GM21723 (cell line): ENCODE data around the gene MEIS3.
"Not testable (repeated sequence)": the region's sequence is repeated elsewhere in the genome, so short reads cannot be mapped to it uniquely, and the experiment has no call there.

ENCODE experiments used
- ATAC-seq: cut with Tn5 transposase; IDR thresholded peaks from one replicate; pipeline ENCODE4 v1.9.1; 2021; ENCODE audit warnings: mild to moderate bottlenecking, moderate library complexity; ENCODE audit not compliant: unreplicated experiment

MEIS3 gene

GRCh38 chr19:47417107-47417745, 2.1 kb downstream of the MEIS3 start:
- ATAC-seq, result no peak

DNA sequence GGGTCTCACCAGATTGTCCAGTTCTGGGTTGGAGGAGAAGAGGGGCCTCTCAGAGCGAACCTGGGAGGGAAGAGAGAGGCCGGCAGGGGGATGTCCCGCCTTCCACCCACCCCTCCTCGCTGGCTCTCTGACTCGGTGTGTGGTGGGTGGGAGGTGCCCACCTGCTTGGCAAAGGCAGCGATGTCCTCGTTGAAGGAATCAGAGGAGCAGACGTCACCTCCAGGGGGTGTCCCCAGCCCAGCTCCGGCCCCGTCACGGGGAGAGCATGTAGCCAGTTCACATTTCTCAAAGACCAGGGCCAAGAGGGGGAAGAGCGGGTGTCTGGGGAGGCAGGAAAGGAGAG, 2.7 kb downstream of the MEIS3 start:
- ATAC-seq, result no peak

DNA sequence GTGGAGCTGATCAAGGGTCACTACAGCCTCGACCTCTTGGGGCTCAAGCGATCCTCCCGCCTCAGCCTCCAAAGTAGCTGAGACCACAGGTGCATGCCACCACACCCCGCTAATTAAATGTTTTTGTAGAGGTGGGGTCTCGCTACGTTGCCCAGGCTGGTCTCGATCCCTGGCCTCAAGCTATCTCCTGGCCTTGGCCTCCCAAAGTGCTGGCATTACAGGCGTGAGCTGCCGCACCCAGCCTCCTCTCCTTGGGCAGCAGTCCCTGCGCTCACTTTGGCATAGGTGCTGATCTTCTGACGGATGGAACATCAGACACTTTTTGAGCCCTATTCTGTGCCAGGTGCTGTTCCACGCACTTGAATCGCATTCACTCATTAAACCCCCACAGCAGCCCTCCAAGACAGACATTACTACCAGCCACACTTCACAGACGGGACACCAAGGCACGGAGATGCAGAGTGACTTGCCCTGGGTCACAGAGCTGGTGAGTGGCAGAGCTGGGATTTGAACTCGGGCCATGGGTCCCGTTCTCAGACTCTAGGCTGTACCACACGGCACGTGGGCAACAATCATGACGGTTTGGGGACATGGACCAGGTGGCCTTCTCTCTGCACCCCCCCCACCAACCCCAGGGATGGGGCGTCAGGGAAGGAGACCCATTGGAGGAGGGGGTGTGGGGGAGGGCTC, 3.2 kb downstream of the MEIS3 start:
- ATAC-seq, result no peak

DNA sequence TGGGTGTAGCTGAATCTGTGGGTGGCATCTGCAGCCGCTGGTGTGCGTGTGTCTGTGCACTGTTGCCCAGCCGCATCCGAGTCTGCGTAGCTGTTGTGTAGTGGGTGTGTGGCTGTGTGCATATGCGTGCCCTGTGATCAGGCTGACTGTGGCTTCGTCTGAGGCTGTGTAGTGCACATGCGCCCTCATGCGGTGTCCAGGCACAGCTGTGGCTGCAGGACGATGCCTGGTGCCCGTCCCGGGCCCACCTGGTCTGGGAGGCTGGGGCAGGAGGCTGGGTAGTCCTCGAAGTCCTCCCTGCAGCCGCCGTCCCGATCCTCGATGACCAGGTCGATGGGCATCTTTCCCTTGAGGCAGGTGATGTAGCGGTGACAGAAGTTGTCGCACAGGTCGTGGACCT, 4.9 kb downstream of the MEIS3 start:
- ATAC-seq, result no peak

DNA sequence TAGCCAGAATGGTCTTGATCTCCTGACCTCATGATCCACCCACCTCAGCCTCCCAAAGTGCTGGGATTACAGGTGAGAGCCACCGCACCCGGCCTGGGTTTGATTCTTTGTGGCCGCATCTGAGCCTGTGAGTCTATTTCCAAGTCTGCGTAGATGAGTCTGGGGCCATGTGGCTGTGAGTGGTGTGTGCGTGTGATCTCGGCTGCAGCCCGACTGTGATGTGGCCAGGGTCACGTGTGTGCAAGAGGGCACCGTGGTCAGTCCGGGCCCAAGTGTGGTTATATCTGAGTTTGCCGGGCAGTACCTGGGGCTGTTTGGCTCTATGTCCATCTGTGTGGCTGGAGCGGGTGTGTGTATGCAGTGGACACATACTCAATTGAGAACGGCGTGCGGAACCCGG, 5.4 kb downstream of the MEIS3 start:
- no peak for ATAC-seq

DNA sequence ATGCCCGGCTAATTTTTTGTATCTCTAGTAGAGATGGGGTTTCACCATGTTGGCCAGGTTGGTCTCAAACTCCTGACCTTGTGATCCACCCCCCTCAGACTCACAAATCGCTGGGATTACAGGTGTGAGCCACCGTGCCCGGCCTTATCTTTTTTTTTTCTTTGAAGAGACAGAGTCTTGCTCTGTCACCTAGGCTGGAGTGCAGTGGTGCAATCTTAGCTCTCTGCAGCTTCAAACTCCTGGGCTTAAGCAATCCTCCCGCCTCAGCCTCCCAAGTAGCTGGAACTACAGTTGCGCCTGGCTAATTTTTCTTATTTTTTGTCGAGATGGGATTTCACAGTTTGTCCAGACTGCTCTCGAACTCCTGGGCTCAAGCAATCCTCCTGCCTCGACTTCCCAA, 7.6 kb downstream of the MEIS3 start:
- ATAC-seq, result not testable (repeated sequence)

GRCh38 chr19:47411101-47411500, 8.2 kb downstream of the MEIS3 start:
- no peak for ATAC-seq

DNA sequence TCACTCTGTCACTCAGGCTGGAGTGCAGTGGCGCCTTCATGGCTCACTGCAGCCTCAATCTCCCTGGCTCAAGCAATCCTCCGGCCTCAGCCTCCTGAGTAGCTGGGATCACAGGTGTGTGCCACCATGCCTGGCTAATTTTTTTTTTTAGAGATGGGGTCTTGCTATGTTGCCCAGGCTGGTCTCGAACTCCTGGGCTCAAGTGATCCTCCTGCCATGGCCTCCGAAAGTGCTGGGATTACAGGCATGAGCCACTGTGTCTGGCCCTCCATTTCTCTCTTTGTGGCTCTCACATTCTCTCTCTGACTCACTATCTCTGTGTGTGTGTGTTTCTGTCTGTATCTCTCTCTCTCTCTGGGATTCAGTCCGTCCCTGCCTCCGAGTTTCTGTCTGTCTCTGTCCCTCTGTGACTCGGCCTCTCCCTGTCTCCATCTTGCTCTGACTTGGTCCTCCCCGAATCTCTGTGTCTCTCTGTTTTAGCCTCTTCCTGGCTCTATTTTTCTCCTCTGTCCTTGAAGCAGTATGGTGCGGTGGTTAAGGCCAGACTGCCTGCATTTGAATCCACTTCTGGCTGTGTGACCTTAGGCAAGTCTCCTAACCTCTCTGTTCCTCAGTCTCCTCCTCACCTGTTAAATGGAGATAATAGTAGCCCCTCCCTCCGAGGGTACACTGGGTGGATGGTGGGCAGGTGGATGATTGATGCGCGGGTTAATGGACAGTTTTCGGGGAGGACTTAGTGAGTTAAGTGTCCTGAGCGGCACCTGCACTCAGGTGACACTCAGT, 11.0 kb downstream of the MEIS3 start:
- no peak for ATAC-seq

GRCh38 chr19:47407417-47407774, 11.9 kb downstream of the MEIS3 start:
- no peak for ATAC-seq

DNA sequence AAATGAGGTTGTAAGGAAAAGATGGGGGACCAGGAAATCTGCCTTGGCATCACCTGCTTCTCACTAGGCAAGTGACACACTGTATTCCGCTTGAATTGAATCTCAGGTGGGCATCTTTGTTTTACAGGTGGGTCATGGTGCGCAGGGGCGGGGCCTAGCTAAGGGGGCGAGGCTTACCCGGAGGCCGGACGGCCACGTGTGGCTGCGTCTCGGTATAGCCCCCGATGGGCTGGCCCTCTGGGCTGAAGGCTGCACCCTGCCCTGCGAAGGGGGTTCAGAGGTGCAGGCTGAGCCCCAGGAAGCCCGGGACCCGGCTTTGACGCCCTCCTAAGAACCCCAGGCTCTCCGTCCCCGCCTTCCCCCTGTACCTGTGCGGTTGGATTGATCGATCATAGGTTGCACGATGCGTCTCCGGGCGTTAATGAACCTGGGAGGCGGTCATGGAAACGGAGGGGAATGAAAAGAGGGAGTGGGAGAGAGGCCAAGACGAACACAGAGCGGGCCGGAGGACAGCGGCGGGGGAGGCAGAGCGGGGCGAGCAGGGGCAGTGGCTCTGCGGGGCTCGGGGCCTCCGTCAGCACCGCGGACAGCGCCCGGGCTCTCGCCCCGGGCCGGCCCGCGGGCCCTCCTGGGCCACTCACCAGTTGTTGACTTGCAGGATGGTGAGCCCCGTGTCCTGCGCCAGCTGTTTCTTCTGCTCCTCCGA, 12.5 kb downstream of the MEIS3 start:
- ATAC-seq, result no peak

DNA sequence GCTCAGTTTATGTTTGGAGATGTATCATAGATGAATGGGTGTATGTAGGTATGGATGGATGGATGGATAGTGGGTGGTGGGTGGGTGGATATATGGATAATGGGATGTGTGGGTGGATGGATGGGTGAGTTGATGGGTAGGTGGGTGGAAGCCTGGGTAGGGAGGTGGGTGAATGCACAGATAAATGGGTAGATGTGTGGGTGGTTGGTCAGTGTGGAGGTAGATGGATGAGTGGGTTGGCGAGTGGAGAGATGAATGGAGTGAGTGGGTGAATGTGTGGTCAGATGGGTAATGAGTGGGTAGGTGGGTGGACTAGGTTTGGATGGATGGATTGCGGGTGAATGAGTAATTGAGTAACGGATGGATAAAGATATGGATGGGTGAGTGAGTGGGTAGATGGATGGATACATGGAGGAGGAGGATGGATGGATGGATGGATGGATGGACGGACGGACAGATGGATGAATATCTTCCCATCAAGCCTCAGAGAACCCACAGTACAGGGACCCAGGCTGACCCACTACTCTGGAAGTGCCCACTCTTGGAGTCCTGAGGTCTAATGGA, 13.4 kb downstream of the MEIS3 start:
- ATAC-seq, result no peak

GRCh38 chr19:47405197-47405550, 14.2 kb downstream of the MEIS3 start:
- ATAC-seq, result no peak

DNA sequence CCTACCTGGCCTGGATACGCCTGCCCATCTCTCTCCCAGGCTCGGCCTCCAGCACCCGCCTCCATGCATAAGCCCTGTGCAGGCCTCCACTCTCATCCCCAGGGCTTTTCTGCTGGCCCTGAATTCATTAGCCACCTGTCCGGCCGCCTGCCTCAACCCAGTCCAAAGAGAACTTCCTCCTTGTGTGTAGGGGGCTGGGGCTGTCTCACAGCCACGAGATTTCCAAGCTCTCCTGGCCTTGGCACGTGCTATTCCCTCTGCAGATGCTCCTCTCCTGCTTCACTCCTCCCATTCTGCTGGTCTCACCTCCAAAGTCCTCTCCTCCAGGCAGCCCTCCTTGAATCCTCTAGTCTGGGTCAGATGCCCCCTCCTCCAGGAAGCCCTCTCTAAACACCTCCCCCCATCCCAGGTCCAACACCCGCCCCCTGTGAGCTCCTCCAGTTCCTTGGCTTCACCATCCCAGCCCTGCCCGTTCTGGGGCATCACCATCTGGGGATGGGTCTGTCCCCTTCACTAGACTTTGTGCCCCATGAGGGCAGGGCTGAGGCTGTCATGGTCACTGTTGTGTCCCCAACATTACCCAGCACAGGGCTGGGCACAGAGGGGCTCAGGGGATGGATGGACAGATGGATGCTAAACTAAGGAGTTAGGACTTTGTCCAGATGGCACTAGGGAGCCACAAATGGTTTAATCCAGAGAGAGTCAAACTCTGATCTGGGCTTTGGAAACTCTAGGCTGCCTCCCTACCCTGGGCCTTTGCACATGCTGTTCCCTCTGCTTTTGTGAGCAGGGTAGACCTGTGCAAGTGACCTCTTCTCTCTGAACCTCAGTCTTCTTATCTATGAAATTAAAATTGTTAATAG, 14.8 kb downstream of the MEIS3 start:
- ATAC-seq, result no peak

GRCh38 chr19:47402504-47402903, 16.8 kb downstream of the MEIS3 start:
- ATAC-seq, result no peak

DNA sequence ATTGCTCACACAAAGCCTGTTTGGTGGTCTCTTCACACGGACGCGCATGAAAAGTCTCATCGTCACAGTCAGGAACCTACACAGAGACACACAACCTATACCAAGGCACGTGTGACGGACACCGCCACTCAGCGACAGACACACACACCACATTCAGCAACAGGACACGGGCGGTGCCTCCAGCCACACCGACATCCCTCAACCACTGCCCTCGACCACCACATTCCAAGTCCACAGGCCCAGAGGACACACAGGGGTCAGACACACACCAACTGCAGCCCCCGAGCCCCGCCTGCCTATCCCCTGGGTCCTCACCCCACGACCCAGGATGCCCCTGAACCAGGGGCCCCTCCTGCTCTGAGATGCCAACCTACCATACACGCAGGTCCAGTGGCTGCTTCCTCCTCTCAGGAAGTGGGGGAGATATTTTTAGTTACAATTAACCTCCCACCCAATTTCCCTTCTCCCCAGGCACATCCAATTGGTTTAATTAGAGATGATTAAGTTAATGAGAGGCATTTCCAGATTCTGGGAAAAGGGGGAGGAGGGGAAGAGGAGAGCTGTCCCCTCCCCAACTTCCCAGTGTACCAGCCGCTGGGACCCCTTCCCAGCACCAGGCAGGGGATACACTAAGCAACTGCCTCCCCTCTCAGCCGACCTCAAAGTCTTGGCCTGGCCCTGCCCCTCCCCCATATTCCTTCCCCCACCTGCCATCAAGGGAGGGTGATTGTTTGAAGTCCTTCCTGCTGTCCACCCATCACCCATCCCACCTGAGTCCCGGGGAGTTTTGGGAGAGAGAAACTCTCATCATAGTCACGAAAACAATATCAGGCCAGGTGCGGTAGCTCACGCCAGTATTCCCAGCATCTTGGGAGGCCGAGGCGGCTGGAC, 20.4 kb downstream of the MEIS3 start:
- no peak for ATAC-seq

DNA sequence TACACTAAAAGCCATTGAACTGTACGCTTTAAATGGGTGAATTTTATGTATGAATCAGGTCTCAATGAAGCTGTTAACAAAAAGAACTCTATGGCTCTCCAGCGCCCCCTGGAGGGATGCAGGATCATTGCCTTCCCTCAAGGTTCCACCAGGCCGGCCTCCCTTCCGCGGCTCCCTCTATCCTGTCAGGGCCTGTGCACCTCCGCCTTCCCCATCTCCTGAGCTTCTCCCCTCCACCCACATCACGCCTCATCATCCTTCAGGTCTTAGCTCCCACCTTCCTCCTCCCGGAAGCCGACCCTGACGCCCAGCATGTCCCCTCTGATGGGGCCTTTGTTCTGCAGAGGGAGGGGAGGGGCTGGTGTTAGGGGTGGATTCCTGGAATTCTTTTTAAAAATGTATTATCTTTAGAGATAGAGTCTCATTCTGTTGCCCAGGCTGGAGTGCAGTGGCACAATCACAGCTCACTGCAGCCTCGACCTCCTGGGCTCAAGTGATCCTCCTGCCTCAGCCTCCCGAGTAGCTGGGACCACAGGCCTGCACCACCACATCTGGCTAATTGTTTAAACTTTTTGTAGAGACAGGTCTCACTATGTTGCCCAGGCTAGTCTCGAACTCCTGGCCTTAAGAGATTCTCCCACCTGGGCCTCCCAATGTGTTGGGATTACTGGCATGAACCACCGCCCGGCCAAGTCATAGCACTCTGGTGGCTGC, 27.7 kb downstream of the MEIS3 start:
- no peak for ATAC-seq

DNA sequence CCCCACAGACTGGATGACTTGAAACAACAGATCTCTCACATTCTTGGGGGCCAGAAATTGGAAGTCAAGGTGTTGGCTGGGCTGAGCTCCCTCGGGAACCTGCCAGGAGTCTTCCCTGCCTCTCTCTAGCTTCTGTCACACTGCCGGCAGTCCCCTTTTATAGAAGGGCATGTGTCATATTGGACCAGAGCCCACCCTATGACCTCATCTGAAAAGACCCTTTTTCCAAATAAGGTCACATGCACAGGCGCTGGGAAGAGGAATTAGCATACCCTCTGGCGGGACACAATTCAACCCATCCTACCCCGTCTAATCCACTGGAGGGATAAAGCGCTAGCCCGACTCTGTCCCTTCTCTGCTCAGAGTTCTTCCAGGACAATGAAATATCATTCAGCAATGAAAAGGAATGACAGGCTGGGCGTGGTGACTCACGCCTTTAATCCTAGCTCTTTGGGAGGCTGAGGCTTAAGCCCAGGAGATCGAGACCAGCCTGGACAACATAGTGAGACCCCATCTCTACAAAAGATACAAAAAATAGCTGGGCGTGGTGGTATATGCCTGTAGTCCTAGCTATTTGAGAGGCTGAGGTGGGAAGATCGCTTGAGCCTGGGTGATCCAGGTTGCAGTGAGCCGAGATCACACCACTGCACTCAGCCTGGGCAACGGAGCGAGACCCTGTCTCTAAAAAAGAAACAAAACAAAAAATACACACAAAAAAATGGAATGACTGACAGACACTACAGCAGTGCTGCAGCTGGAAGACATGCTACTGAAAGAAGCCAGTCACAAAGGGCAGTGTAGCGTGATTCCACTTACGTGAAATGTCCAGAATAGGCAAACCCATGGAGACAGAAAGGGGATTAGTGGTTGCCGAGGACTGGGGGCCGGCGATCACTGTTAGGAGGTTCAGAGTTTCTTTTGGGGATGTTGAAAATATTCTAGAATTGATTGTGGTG, 28.5 kb downstream of the MEIS3 start:
- ATAC-seq, result no peak

DNA sequence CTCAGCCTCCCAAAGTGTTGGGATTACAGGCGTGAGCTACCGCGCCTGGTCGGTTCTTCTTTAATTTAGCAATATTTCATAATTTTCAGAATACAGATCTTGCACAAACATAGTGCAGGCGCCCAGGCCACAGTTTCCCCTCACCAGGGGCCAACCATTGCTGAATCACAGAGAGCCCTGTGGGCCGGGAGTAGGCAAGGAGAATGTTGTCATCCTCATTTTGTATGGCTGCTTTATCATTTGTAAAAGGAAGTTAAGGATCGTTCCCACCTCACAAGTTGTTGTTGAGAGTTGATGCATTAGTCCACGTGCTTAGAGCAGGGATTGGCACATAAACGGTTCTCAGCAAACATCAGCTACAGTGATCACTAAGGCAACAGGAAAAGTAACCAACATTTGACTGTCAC, 30.2 kb downstream of the MEIS3 start:
- no peak for ATAC-seq
